OCI-LY3 (cell line): Measurements from ENCODE around the gene SLC7A7.

Source experiments
- H2AFZ ChIP-seq: fragments of 200-600, 300-600 bp; shearing (Covaris generic); 2 replicates; pipeline ENCODE4 v1.6.0; 2014; ENCODE audit warnings: antibody characterized with exemption, low read depth, low read length
- H3K27ac ChIP-seq: fragments of 200-600, 300-600 bp; sonication (generic); 2 replicates; pipeline ENCODE4 v1.5.1; 2014; ENCODE audit warnings: mild to moderate bottlenecking, low read length, moderate library complexity, mixed read lengths
- H3K27me3 ChIP-seq: fragments of 200-600, 300-600 bp; sonication (generic); 2 replicates; pipeline ENCODE4 v1.6.1; 2014; ENCODE audit warnings: low read depth, low read length, mixed read lengths
- H3K36me3 ChIP-seq: fragments of 200-600, 300-600 bp; sonication (generic); replicated peaks from 2 replicates; pipeline ENCODE3; 2014; ENCODE audit warnings: low read depth, low read length, mixed read lengths
- H3K4me1 ChIP-seq: fragments of 300-600, 200-600 bp; sonication (generic); 2 replicates; pipeline ENCODE4 v1.6.1; 2014; ENCODE audit warnings: low read length, mixed read lengths
- H3K4me2 ChIP-seq: fragments of 200-600, 300-600 bp; sonication (generic); 2 replicates; pipeline ENCODE4 v1.6.1; 2014; ENCODE audit warnings: low read length, mixed read lengths
- H3K4me3 ChIP-seq: fragments of 300-600, 200-600 bp; sonication (generic); 2 replicates; pipeline ENCODE4 v1.5.1; 2014; ENCODE audit warnings: antibody characterized with exemption, mild to moderate bottlenecking, low read length, moderate library complexity
- H3K79me2 ChIP-seq: fragments of 300-600, 200-600 bp; shearing (Covaris generic); 2 replicates; pipeline ENCODE4 v1.6.1; 2014; ENCODE audit warnings: mild to moderate bottlenecking, low read length, mixed read lengths
- H3K9ac ChIP-seq: fragments of 300-600, 200-600 bp; shearing (Covaris generic); 2 replicates; pipeline ENCODE4 v1.6.0; 2014; ENCODE audit warnings: mild to moderate bottlenecking, low read length, moderate library complexity
- H3K9me3 ChIP-seq: fragments of 200-600, 300-600 bp; shearing (Covaris generic); 2 replicates; pipeline ENCODE4 v1.6.1; 2014; ENCODE audit warnings: low read length, mixed read lengths; ENCODE audit not compliant: insufficient read depth
- H4K20me1 ChIP-seq: fragments of 200-600, 300-600 bp; sonication (generic); 2 replicates; pipeline ENCODE4 v1.6.1; 2016; ENCODE audit warnings: low read length, mixed read lengths; ENCODE audit not compliant: insufficient read depth
- CTCF ChIP-seq: fragments of 200-600, 300-600 bp; sonication (generic); IDR thresholded peaks from 2 replicates; pipeline ENCODE4 v1.5.1; 2014; ENCODE audit warnings: antibody characterized with exemption, low read length, low read depth
- EZH2phosphoT487 ChIP-seq: fragments of 200-600 bp; shearing (Covaris generic); IDR thresholded peaks from 2 replicates; pipeline ENCODE4 v1.6.1; 2018; ENCODE audit warnings: antibody characterized with exemption, mixed run types, low read depth

Gene SLC7A7

GRCh38 chr14:22801716-22802115, 13.5 kb downstream of the SLC7A7 start:
- no peak overlapping the region for H3K27ac ChIP-seq
- H2AFZ ChIP-seq: no peak overlapping the region
- H3K4me1 ChIP-seq: peaks cover 35% of the 10 kb centered on the region
- H3K9me3 ChIP-seq: no peaks in the 10 kb centered on the region
- no peaks in the 10 kb centered on the region for H3K79me2 ChIP-seq
- no peaks in the 10 kb centered on the region for H4K20me1 ChIP-seq
- H3K4me3 ChIP-seq: no peak overlapping the region
- H3K27me3 ChIP-seq: no peaks in the 10 kb centered on the region
- TF ChIP-seq CTCF: no peak
- no peak for TF ChIP-seq EZH2phosphoT487
- H3K4me2 ChIP-seq: no peak overlapping the region
- no peak overlapping the region for H3K9ac ChIP-seq
- no peaks in the 10 kb centered on the region for H3K36me3 ChIP-seq

- no peaks in the 10 kb centered on the region for H3K27me3 ChIP-seq
- no peak for TF ChIP-seq CTCF
- TF ChIP-seq EZH2phosphoT487: no peak
- no peaks in the 10 kb centered on the region for H3K36me3 ChIP-seq
- no peak overlapping the region for H3K4me2 ChIP-seq
- H3K9me3 ChIP-seq: no peaks in the 10 kb centered on the region
- no peaks in the 10 kb centered on the region for H3K79me2 ChIP-seq
- H3K9ac ChIP-seq: no peak overlapping the region
- peaks cover 47% of the 10 kb centered on the region for H3K4me1 ChIP-seq
- H2AFZ ChIP-seq: no peak overlapping the region
- no peaks in the 10 kb centered on the region for H4K20me1 ChIP-seq
- H3K4me3 ChIP-seq: no peak overlapping the region
- no peak overlapping the region for H3K27ac ChIP-seq
Observed at GRCh38 chr14:22800346-22800745, 14.9 kb downstream of the SLC7A7 start.

- no peaks in the 10 kb centered on the region for H3K27me3 ChIP-seq
- H4K20me1 ChIP-seq: no peaks in the 10 kb centered on the region
- no peak overlapping the region for H3K27ac ChIP-seq
- peaks cover 48% of the 10 kb centered on the region for H3K4me1 ChIP-seq
- H2AFZ ChIP-seq: no peak overlapping the region
- no peak overlapping the region for H3K9ac ChIP-seq
- no peaks in the 10 kb centered on the region for H3K79me2 ChIP-seq
- TF ChIP-seq CTCF (no peak), EZH2phosphoT487 (no peak)
- H3K4me3 ChIP-seq: no peak overlapping the region
- H3K4me2 ChIP-seq: no peak overlapping the region
- no peaks in the 10 kb centered on the region for H3K9me3 ChIP-seq
- H3K36me3 ChIP-seq: no peaks in the 10 kb centered on the region
Observed at GRCh38 chr14:22798528-22798927, 16.7 kb downstream of the SLC7A7 start.

- Histone ChIP-seq H3K4me3 (no peak overlapping the region), H4K20me1 (no peaks in the 10 kb centered on the region), H2AFZ (no peak overlapping the region), H3K4me2 (no peak overlapping the region), H3K27me3 (no peaks in the 10 kb centered on the region), H3K36me3 (no peaks in the 10 kb centered on the region), H3K9ac (no peak overlapping the region), H3K9me3 (no peaks in the 10 kb centered on the region), H3K27ac (no peak overlapping the region), H3K79me2 (no peaks in the 10 kb centered on the region), H3K4me1 (peaks cover 37% of the 10 kb centered on the region)
- TF ChIP-seq EZH2phosphoT487 (no peak), CTCF (no peak)
Observed at GRCh38 chr14:22797017-22797917, 18.0 kb downstream of the SLC7A7 start.
